ENCODE measurements around the gene ITCH.

- TF ChIP-seq, protein P1, sequence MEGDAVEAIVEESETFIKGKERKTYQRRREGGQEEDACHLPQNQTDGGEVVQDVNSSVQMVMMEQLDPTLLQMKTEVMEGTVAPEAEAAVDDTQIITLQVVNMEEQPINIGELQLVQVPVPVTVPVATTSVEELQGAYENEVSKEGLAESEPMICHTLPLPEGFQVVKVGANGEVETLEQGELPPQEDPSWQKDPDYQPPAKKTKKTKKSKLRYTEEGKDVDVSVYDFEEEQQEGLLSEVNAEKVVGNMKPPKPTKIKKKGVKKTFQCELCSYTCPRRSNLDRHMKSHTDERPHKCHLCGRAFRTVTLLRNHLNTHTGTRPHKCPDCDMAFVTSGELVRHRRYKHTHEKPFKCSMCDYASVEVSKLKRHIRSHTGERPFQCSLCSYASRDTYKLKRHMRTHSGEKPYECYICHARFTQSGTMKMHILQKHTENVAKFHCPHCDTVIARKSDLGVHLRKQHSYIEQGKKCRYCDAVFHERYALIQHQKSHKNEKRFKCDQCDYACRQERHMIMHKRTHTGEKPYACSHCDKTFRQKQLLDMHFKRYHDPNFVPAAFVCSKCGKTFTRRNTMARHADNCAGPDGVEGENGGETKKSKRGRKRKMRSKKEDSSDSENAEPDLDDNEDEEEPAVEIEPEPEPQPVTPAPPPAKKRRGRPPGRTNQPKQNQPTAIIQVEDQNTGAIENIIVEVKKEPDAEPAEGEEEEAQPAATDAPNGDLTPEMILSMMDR (IDR thresholded peaks at IDR 0.05; ENCODE audit: low read depth, low read length), result no peak
- TF ChIP-seq EZH2phosphoT487 (IDR thresholded peaks at IDR 0.05; ENCODE audit: low read depth), result no peak
Measured at GRCh38 chr20:34553366-34553867, 190.3 kb downstream of the ITCH start.
